ENCODE data around the gene ZNF253.
"Not testable (repeated sequence)": the region's sequence is repeated elsewhere in the genome, so short reads cannot be mapped to it uniquely, and the experiment has no call there.

The ZNF253 gene

GRCh38 chr19:19877724-19878123 lies 12.0 kb downstream of the ZNF253 start:
- Histone ChIP-seq H3K27ac (no peak overlapping the region), H3K36me3 (no peaks in the 10 kb centered on the region), H3K9me3 (peaks cover 16% of the 10 kb centered on the region), H3K4me3 (ENCODE audit: low read depth in 1 of 2, low read length in 1 of 2) (no peak overlapping the region), H3K4me1 (ENCODE audit: control insufficient read depth in 1 of 2, insufficient read depth in 1 of 2, low read depth in 1 of 2, low read length in 1 of 2) (no peaks in the 10 kb centered on the region), H3K27me3 (no peaks in the 10 kb centered on the region)
- no peak for TF ChIP-seq CTCF (IDR thresholded peaks at IDR 0.05)

- H3K27ac ChIP-seq = no peak overlapping the region
- TF ChIP-seq CTCF (IDR thresholded peaks at IDR 0.05) = no peak
- no peaks in the 10 kb centered on the region for H3K4me1 ChIP-seq (ENCODE audit: control insufficient read depth in 1 of 2, insufficient read depth in 1 of 2, low read depth in 1 of 2, low read length in 1 of 2)
- no peak overlapping the region for H3K4me3 ChIP-seq (ENCODE audit: low read depth in 1 of 2, low read length in 1 of 2)
- H3K9me3 ChIP-seq = peaks cover 5% of the 10 kb centered on the region
- H3K27me3 ChIP-seq = no peaks in the 10 kb centered on the region
- H3K36me3 ChIP-seq = no peaks in the 10 kb centered on the region
Observed at GRCh38 chr19:19884583-19884982, 18.9 kb downstream of the ZNF253 start.

GRCh38 chr19:19892055-19892941 lies 26.6 kb downstream of the ZNF253 start:
- H3K27ac ChIP-seq; H3K36me3 ChIP-seq; H3K4me3 ChIP-seq (ENCODE audit: low read depth in 1 of 2, low read length in 1 of 2); H3K4me1 ChIP-seq (ENCODE audit: control insufficient read depth in 1 of 2, insufficient read depth in 1 of 2, low read depth in 1 of 2, low read length in 1 of 2); H3K27me3 ChIP-seq: not testable (repeated sequence)
- peaks cover 53% of the 10 kb centered on the region for H3K9me3 ChIP-seq

GRCh38 chr19:19900139-19900728 lies 34.6 kb downstream of the ZNF253 start:
- TF ChIP-seq CTCF (IDR thresholded peaks at IDR 0.05) = no peak
- H3K36me3 ChIP-seq = no peaks in the 10 kb centered on the region
- H3K27ac ChIP-seq = peak overlapping the region; percentile 82
- H3K4me3 ChIP-seq (ENCODE audit: low read depth in 1 of 2, low read length in 1 of 2) = peak overlapping the region; percentile 80 to 90
- H3K4me1 ChIP-seq (ENCODE audit: control insufficient read depth in 1 of 2, insufficient read depth in 1 of 2, low read depth in 1 of 2, low read length in 1 of 2) = peaks cover 14 to 15% of the 10 kb centered on the region in 2 experiments
- peaks cover 5% of the 10 kb centered on the region for H3K9me3 ChIP-seq
- no peaks in the 10 kb centered on the region for H3K27me3 ChIP-seq

- H3K27me3 ChIP-seq = no peaks in the 10 kb centered on the region
- no peak for TF ChIP-seq CTCF (IDR thresholded peaks at IDR 0.05)
- H3K4me3 ChIP-seq (ENCODE audit: low read depth in 1 of 2, low read length in 1 of 2) = peak within 1 kb of the TSS; percentile 80 to 90
- peak within 1 kb of the TSS; percentile 82 for H3K27ac ChIP-seq
- H3K9me3 ChIP-seq = peaks cover 4% of the 10 kb centered on the region
- no peaks in the 10 kb centered on the region for H3K36me3 ChIP-seq
- peaks cover 14 to 15% of the 10 kb centered on the region in 2 experiments for H3K4me1 ChIP-seq (ENCODE audit: control insufficient read depth in 1 of 2, insufficient read depth in 1 of 2, low read depth in 1 of 2, low read length in 1 of 2)
Observed at GRCh38 chr19:19900729-19901444, 35.2 kb downstream of the ZNF253 start, which contains the start of gene ZNF93. TSS of gene ZNF93 (plus strand) at chr19:19900946. CDS start at chr19:19901089, 143 bp downstream.

GRCh38 chr19:19907551-19907950 lies 41.9 kb downstream of the ZNF253 start:
- H3K4me1 ChIP-seq (ENCODE audit: control insufficient read depth in 1 of 2, insufficient read depth in 1 of 2, low read depth in 1 of 2, low read length in 1 of 2); H3K27ac ChIP-seq; H3K9me3 ChIP-seq; H3K36me3 ChIP-seq; H3K27me3 ChIP-seq; H3K4me3 ChIP-seq (ENCODE audit: low read depth in 1 of 2, low read length in 1 of 2): not testable (repeated sequence)

Data from neutrophil (primary cell).